BE2C (cell line): ENCODE results near the gene MYOG.

Experiments used
- DNase-seq: peaks from one replicate; pipeline ENCODE4 v3.0.0-alpha.2; 2020
- H3K27me3 ChIP-seq: fragments of 250-450 bp; sonication (Bioruptor Pico); 2 replicates; pipeline ENCODE4 v1.5.1; 2020; ENCODE audit warnings: mild to moderate bottlenecking
- H3K36me3 ChIP-seq: fragments of 250-450 bp; sonication (Bioruptor Pico); 2 replicates; pipeline ENCODE4 v1.5.1; 2020; ENCODE audit warnings: mild to moderate bottlenecking
- H3K4me1 ChIP-seq: fragments of 250-450 bp; sonication (Bioruptor Pico); 2 replicates; pipeline ENCODE4 v1.5.1; 2020
- H3K4me3 ChIP-seq: 2 replicates; pipeline ENCODE4 v1.5.1; 2011; ENCODE audit warnings: low read depth, low read length
- H3K9me3 ChIP-seq: fragments of 250-450 bp; sonication (Bioruptor Pico); 2 replicates; pipeline ENCODE4 v1.5.1; 2020
- TF ChIP-seq, protein P1 (sequence below): IDR thresholded peaks from 2 replicates; pipeline ENCODE4 v1.5.1; 2012; ENCODE audit warnings: mild to moderate bottlenecking, low read depth, low read length

Gene MYOG

DNA sequence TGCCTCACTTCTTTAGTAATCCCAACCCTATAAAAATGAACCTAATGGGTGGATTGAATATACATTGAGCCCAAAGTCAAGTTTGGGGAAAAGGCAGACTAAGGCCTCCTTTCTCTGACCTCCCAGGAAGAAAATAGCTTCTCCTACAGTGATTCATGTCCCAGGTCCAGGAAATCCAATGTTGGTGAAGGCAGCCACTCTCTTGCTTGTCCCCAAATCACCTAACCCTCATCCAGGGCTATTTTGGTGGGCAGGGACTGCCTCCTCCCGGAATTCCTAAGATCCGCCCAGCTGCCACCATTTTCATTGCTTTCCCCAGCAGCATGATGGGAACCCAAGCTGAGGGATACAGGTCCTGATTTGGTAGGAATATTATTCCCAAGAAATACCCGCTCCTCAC is 8.4 kb downstream of the MYOG start:
- Histone ChIP-seq H3K27me3 (no peaks in the 10 kb centered on the region), H3K4me3 (no peak overlapping the region), H3K4me1 (no peaks in the 10 kb centered on the region), H3K9me3 (no peaks in the 10 kb centered on the region; the same call in 1 of the 2 replicates), H3K36me3 (no peaks in the 10 kb centered on the region)
- DNase-seq, result no peak
- TF ChIP-seq, protein P1, sequence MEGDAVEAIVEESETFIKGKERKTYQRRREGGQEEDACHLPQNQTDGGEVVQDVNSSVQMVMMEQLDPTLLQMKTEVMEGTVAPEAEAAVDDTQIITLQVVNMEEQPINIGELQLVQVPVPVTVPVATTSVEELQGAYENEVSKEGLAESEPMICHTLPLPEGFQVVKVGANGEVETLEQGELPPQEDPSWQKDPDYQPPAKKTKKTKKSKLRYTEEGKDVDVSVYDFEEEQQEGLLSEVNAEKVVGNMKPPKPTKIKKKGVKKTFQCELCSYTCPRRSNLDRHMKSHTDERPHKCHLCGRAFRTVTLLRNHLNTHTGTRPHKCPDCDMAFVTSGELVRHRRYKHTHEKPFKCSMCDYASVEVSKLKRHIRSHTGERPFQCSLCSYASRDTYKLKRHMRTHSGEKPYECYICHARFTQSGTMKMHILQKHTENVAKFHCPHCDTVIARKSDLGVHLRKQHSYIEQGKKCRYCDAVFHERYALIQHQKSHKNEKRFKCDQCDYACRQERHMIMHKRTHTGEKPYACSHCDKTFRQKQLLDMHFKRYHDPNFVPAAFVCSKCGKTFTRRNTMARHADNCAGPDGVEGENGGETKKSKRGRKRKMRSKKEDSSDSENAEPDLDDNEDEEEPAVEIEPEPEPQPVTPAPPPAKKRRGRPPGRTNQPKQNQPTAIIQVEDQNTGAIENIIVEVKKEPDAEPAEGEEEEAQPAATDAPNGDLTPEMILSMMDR, result no peak

DNA sequence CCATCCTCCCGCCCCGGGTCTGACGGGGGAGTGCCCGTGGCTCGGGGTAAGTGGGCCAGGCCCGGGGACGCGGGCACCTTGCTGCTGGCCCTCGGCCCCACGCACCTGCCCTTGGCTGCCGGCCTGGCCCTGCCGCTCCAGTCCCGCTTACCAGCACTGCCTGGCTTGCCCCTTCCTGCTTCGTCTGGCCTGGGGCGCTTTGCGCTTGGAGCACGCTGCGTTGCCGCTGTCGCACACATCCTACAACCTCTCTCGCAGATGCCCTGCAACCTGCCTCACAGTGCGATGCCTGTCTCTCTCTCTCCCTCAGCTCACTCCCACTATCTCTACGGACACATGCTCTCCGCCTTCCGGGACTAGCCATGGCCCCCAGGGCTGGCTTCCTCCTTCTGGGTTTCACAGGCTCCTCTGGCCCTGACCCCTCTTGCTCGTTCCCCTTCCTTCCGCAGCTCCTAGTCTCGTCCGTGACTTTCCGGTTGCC is 9.7 kb downstream of the MYOG start:
- no peaks in the 10 kb centered on the region for H3K27me3 ChIP-seq
- H3K9me3 ChIP-seq, result no peaks in the 10 kb centered on the region; the same call in 1 of the 2 replicates
- H3K4me1 ChIP-seq, result no peaks in the 10 kb centered on the region
- H3K36me3 ChIP-seq, result no peaks in the 10 kb centered on the region
- TF ChIP-seq, protein P1, result no peak
- DNase-seq, result no peak
- no peak overlapping the region for H3K4me3 ChIP-seq

DNA sequence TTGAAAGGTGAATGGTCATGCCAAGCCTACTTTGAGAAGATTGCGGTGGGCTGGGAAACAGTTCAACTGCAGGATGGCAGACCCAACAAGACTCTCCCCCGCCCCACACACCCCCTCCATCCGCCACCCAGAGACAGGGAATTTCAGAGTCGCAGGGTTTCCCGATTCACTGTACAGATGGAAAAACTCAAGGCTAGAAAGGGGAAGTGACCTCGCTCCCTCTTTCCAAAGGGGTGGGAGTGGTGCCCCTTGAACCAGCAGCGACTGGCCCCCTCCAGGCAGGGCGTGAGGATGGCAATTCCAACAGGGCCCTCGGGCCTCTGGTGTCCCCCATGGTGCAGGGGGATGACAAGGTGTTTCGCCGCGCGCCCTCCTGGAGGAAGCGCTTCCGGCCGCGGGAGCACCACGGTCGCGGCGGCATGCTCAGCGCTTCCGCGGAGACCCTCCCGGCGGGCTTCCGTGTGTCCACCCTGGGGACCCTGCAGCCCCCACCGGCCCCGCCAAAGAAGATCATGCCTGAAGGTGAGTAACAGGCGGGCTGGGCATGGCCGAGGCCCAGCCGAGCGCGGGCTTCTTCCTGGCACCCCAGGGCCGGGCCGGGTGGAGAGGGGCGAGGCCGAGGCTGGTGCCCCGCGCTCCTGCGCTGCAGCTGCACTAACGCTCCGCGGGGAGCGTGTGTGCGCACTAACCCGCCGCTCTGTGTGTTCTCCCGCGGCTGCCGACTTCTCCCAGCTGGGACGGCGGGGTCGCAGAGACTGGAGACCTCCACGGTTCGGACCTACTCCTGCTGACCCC is 10.4 kb downstream of the MYOG start:
- Histone ChIP-seq H3K4me3 (no peak overlapping the region), H3K4me1 (no peaks in the 10 kb centered on the region), H3K27me3 (no peaks in the 10 kb centered on the region), H3K9me3 (no peaks in the 10 kb centered on the region; the same call in 1 of the 2 replicates), H3K36me3 (no peaks in the 10 kb centered on the region)
- no peak for DNase-seq
- TF ChIP-seq, protein P1, result no peak

DNA sequence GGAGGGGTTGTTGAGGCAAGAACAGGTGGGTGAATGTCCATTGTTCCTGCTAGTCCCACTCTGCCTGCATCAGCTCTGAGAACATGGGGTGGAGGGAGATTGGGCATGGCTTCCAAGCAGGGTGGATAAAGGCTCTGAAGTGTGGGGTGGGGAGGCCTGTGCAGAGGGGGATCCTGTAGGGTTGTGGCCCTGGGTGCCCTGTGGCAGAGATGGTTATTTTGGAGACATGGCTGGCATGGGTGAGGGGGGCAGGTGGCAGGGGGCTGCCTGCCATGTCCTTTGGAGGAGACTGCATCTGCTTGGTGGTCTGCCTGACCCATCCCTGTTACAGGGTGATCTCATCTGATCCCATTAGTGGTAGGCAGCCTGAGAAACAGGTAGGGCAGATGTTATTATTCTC is 11.2 kb downstream of the MYOG start:
- TF ChIP-seq, protein P1, result no peak
- H3K4me1 ChIP-seq, result no peaks in the 10 kb centered on the region
- H3K9me3 ChIP-seq, result no peaks in the 10 kb centered on the region; the same call in 1 of the 2 replicates
- H3K27me3 ChIP-seq, result no peaks in the 10 kb centered on the region
- no peaks in the 10 kb centered on the region for H3K36me3 ChIP-seq
- no peak for DNase-seq
- H3K4me3 ChIP-seq, result no peak overlapping the region

DNA sequence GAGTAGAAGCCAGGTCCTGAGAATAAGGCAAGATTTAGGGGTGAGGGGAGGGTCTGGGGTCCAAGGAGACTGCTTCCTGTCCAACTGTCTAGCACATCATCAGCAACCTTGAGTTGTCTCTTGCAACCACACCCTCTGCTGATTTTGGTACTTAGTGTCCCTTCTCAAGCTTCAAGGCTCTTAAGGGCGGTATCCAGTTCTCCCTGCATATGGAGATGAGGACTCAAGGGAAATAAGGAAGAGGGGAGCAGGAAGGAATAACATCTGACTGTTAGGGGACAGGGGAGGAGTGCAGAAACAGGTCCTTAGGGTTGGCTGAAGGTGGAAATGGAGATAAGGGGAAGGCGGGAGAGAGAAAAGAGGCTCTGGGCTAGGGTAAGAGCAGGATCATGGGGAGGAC is 12.3 kb downstream of the MYOG start:
- Histone ChIP-seq H3K4me1 (no peaks in the 10 kb centered on the region; the same call in 1 of the 2 replicates), H3K4me3 (no peak overlapping the region), H3K36me3 (no peaks in the 10 kb centered on the region), H3K9me3 (no peaks in the 10 kb centered on the region; the same call in 1 of the 2 replicates), H3K27me3 (no peaks in the 10 kb centered on the region)
- no peak for DNase-seq
- TF ChIP-seq, protein P1, result no peak

DNA sequence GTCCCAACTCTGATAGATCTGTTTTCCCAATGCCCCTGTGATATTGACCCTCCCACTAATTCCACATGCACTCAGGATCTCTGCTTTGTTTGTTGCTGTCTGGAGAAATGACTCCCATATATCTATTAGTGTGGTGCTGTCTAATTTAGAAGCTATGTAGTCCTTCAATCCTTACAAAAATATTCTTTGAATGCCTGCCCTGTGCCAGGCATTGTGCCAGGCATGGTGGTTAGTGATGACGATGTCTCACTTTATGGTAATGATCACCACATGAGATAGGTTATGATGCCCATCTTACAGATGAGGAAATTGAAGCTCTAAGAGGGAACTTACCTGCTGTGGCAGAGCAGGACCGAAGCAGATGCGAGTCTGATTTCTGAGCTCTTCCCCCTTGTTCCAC is 12.9 kb downstream of the MYOG start:
- H3K4me1 ChIP-seq, result no peaks in the 10 kb centered on the region; the same call in 1 of the 2 replicates
- TF ChIP-seq, protein P1, result no peak
- no peaks in the 10 kb centered on the region; the same call in 1 of the 2 replicates for H3K9me3 ChIP-seq
- no peak overlapping the region for H3K4me3 ChIP-seq
- no peak for DNase-seq
- H3K27me3 ChIP-seq, result no peaks in the 10 kb centered on the region
- H3K36me3 ChIP-seq, result no peaks in the 10 kb centered on the region
